H1 (cell line): ENCODE measurements around the gene CTSH. TPM values are rescaled to one million over a fixed set of nuclear protein-coding genes. Genes with fewer than 3 reads are reported as not detected.

Source experiments
- BRCA1 ChIP-seq: IDR thresholded peaks from 2 replicates; pipeline ENCODE4 v1.6.1; 2012; ENCODE audit warnings: low read depth, low read length, improper control_type of control experiment
- CHD1 ChIP-seq: IDR thresholded peaks from 2 replicates; pipeline ENCODE4 v1.6.1; 2012; ENCODE audit warnings: low read depth, low read length, improper control_type of control experiment
- GABPA ChIP-seq: IDR thresholded peaks from 2 replicates; pipeline ENCODE4 v1.6.1; 2011; ENCODE audit warnings: mild to moderate bottlenecking, low read length, moderate library complexity, borderline replicate concordance; ENCODE audit not compliant: insufficient read depth
- KDM5A ChIP-seq: fragments of 200-600 bp; IDR thresholded peaks from 2 replicates; pipeline ENCODE4 v1.7.1; 2012; ENCODE audit warnings: mild to moderate bottlenecking, low read length, inconsistent platforms, mixed read lengths
- RAD21 ChIP-seq, 2 experiments: IDR thresholded peaks in 1 of 2; conservative IDR thresholded peaks in 1 of 2; 2 replicates each; pipeline ENCODE4 v1.6.1; 2011; ENCODE audit warnings: low read depth in 2 of 2, low read length in 2 of 2, improper control_type of control experiment in 1 of 2, inconsistent platforms in 1 of 2, mild to moderate bottlenecking in 1 of 2, moderate library complexity in 1 of 2
- SIRT6 ChIP-seq: IDR thresholded peaks from one replicate; pipeline ENCODE4 v1.7.1; 2012; ENCODE audit warnings: low read length, inconsistent platforms
- polyA plus RNA-seq, 7 experiments: library from polyadenylated mRNA; depleted of rRNA in 3 of 7; stranded (reverse) in 5 of 7; unstranded in 2 of 7; fragments of >200 nt in 5 of 7; fragments of 200-250 nt in 2 of 7; gene quantifications; 1 replicate in 5 of 7; 2 replicates in 1 of 7; 4 replicates in 1 of 7; pipeline versions ENCODE4 v1.2.1 to v1.2.3, GENCODE V29; 2011 to 2013; ENCODE audit warnings: missing spikeins in 2 of 7, mixed read lengths in 2 of 7
- total RNA-seq: library from RNA; stranded (reverse); fragmentation: NEBNext Ultra II Directional; extraction: Animal tissue kit (Norgen Biotek cat#: 25700); gene quantifications from 2 replicates; pipeline ENCODE4 v1.2.1, GENCODE V29; 2021
- TF ChIP-seq, protein P1 (sequence below): fragments of 300-600 bp; sonication (generic); IDR thresholded peaks from 2 replicates; pipeline ENCODE4 v1.7.1; 2012; ENCODE audit warnings: low read length, moderate library complexity, mild to moderate bottlenecking, inconsistent platforms; ENCODE audit not compliant: insufficient replicate concordance
- TF ChIP-seq, protein P2 (sequence below): IDR thresholded peaks from 2 replicates; pipeline ENCODE4 v1.6.1; 2012; ENCODE audit warnings: inconsistent platforms
- TF ChIP-seq, protein P3 (sequence below): IDR thresholded peaks from 2 replicates; pipeline ENCODE4 v1.6.1; 2011; ENCODE audit warnings: low read depth, mild to moderate bottlenecking, low read length; ENCODE audit not compliant: insufficient read depth

Gene CTSH
- total and polyA plus RNA-seq, 2 of the 8 experiments (the other 6 are each of a cell fraction or from before 2014, with no cell fraction given), result 34.0 to 36.8 TPM

DNA sequence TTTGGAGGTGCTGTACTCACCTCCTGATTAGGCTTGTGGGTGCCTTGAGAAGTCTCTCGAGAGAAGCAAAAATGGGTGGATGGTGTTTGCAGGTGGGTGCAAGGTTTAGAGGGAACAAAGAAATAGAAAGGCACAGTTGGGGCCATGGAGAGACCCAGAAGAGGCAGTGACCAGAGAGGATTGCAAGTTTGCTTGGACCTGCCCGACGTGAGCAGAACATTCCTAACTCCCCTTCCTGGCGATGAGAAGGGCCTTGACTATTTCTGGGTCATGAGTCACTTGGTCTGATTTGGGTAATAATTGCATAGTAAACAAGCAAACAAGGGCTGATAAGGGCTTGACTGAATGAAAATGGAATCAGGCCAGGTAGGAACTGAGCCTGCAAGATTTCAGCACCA lies 7.0 kb upstream of the CTSH start (continued):
- TF ChIP-seq, protein P1, sequence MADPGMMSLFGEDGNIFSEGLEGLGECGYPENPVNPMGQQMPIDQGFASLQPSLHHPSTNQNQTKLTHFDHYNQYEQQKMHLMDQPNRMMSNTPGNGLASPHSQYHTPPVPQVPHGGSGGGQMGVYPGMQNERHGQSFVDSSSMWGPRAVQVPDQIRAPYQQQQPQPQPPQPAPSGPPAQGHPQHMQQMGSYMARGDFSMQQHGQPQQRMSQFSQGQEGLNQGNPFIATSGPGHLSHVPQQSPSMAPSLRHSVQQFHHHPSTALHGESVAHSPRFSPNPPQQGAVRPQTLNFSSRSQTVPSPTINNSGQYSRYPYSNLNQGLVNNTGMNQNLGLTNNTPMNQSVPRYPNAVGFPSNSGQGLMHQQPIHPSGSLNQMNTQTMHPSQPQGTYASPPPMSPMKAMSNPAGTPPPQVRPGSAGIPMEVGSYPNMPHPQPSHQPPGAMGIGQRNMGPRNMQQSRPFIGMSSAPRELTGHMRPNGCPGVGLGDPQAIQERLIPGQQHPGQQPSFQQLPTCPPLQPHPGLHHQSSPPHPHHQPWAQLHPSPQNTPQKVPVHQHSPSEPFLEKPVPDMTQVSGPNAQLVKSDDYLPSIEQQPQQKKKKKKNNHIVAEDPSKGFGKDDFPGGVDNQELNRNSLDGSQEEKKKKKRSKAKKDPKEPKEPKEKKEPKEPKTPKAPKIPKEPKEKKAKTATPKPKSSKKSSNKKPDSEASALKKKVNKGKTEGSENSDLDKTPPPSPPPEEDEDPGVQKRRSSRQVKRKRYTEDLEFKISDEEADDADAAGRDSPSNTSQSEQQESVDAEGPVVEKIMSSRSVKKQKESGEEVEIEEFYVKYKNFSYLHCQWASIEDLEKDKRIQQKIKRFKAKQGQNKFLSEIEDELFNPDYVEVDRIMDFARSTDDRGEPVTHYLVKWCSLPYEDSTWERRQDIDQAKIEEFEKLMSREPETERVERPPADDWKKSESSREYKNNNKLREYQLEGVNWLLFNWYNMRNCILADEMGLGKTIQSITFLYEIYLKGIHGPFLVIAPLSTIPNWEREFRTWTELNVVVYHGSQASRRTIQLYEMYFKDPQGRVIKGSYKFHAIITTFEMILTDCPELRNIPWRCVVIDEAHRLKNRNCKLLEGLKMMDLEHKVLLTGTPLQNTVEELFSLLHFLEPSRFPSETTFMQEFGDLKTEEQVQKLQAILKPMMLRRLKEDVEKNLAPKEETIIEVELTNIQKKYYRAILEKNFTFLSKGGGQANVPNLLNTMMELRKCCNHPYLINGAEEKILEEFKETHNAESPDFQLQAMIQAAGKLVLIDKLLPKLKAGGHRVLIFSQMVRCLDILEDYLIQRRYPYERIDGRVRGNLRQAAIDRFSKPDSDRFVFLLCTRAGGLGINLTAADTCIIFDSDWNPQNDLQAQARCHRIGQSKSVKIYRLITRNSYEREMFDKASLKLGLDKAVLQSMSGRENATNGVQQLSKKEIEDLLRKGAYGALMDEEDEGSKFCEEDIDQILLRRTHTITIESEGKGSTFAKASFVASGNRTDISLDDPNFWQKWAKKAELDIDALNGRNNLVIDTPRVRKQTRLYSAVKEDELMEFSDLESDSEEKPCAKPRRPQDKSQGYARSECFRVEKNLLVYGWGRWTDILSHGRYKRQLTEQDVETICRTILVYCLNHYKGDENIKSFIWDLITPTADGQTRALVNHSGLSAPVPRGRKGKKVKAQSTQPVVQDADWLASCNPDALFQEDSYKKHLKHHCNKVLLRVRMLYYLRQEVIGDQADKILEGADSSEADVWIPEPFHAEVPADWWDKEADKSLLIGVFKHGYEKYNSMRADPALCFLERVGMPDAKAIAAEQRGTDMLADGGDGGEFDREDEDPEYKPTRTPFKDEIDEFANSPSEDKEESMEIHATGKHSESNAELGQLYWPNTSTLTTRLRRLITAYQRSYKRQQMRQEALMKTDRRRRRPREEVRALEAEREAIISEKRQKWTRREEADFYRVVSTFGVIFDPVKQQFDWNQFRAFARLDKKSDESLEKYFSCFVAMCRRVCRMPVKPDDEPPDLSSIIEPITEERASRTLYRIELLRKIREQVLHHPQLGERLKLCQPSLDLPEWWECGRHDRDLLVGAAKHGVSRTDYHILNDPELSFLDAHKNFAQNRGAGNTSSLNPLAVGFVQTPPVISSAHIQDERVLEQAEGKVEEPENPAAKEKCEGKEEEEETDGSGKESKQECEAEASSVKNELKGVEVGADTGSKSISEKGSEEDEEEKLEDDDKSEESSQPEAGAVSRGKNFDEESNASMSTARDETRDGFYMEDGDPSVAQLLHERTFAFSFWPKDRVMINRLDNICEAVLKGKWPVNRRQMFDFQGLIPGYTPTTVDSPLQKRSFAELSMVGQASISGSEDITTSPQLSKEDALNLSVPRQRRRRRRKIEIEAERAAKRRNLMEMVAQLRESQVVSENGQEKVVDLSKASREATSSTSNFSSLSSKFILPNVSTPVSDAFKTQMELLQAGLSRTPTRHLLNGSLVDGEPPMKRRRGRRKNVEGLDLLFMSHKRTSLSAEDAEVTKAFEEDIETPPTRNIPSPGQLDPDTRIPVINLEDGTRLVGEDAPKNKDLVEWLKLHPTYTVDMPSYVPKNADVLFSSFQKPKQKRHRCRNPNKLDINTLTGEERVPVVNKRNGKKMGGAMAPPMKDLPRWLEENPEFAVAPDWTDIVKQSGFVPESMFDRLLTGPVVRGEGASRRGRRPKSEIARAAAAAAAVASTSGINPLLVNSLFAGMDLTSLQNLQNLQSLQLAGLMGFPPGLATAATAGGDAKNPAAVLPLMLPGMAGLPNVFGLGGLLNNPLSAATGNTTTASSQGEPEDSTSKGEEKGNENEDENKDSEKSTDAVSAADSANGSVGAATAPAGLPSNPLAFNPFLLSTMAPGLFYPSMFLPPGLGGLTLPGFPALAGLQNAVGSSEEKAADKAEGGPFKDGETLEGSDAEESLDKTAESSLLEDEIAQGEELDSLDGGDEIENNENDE, result no peak
- TF ChIP-seq, protein P2, sequence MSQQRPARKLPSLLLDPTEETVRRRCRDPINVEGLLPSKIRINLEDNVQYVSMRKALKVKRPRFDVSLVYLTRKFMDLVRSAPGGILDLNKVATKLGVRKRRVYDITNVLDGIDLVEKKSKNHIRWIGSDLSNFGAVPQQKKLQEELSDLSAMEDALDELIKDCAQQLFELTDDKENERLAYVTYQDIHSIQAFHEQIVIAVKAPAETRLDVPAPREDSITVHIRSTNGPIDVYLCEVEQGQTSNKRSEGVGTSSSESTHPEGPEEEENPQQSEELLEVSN, result no peak
- TF ChIP-seq CHD1 (no peak), BRCA1 (no peak), KDM5A (no peak), SIRT6 (no peak), RAD21 (IDR thresholded peaks at IDR 0.05 in 1 of 2, conservative IDR thresholded peaks at IDR 0.05 in 1 of 2; ENCODE audit: low read depth in 2 of 2, low read length in 2 of 2) (no peak), GABPA (no peak)
- TF ChIP-seq, protein P3, sequence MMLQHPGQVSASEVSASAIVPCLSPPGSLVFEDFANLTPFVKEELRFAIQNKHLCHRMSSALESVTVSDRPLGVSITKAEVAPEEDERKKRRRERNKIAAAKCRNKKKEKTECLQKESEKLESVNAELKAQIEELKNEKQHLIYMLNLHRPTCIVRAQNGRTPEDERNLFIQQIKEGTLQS, result no peak
- TF ChIP-seq, all 59 proteins: peak for 0
